Sigmoid colon (tissue), 7 donors: ENCODE data around the gene LBX2. TPM values are rescaled to one million over a fixed set of nuclear protein-coding genes. Genes with fewer than 3 reads are reported as not detected.

Experiments used
- DNase-seq: peaks from one replicate; pipeline ENCODE4 v3.0.0-alpha.2; 2019
- H3K27ac ChIP-seq, 4 donors: fragments of 200-600 bp; sonication (generic); one replicate each; pipeline ENCODE4 v1.5.1; 2016 to 2019; ENCODE audit warnings: mild to moderate bottlenecking in 1 of 4
- H3K27me3 ChIP-seq, 3 donors: fragments of 200-600 bp; sonication (generic); one replicate each; pipeline ENCODE4 v1.5.1; 2019; ENCODE audit warnings: mild to moderate bottlenecking in 1 of 3
- H3K36me3 ChIP-seq, 4 donors: fragments of 200-600 bp; sonication (generic); one replicate each; pipeline ENCODE4 v1.5.1; 2016 to 2019
- H3K4me1 ChIP-seq, 4 donors: fragments of 200-600 bp; sonication (generic); one replicate each; pipeline ENCODE4 v1.5.1; 2017 to 2019
- H3K4me3 ChIP-seq, 4 donors: fragments of 200-600 bp; sonication (generic); one replicate each; pipeline ENCODE4 v1.5.1; 2017 to 2019; ENCODE audit warnings: mild to moderate bottlenecking in 2 of 4, moderate library complexity in 1 of 4
- H3K9me3 ChIP-seq, 4 donors: fragments of 200-600 bp in 3 of 4; sonication (generic) in 3 of 4; one replicate each; pipeline versions ENCODE4 v1.5.1 to v1.6.1; 2013 to 2019
- CTCF ChIP-seq, 4 experiments: fragments of 450-650 bp in 3 of 4; fragments of 200-600 bp in 1 of 4; IDR thresholded peaks; one replicate each; pipeline ENCODE4 v1.5.1; 2016 to 2019; ENCODE audit warnings: antibody characterized with exemption in 4 of 4, mild to moderate bottlenecking in 3 of 4, moderate library complexity in 2 of 4
- EP300 ChIP-seq, 4 donors: sonication (generic); formaldehyde crosslinking; IDR thresholded peaks; one replicate each; pipeline ENCODE4 v1.6.1; 2017; ENCODE audit warnings: antibody characterized with exemption in 4 of 4
- POLR2A ChIP-seq, 2 donors: fragments of 450-650 bp; IDR thresholded peaks; one replicate each; pipeline ENCODE4 v1.6.1; 2016; ENCODE audit warnings: antibody characterized with exemption in 2 of 2, mild to moderate bottlenecking in 2 of 2, moderate library complexity in 2 of 2
- POLR2AphosphoS5 ChIP-seq, 4 donors: sonication (generic); formaldehyde crosslinking; IDR thresholded peaks; one replicate each; pipeline ENCODE4 v1.6.1; 2017; ENCODE audit warnings: antibody characterized with exemption in 4 of 4
- WGBS, 2 donors: extraction: QIAGEN DNeasy Blood & Tissue Kit; methylation state at CpG; one replicate each; pipeline ENCODE4 v1.1.7; 2013; 5-methylcytosine and 5-hydroxymethylcytosine counted together
- intact Hi-C: fragments of 100-400 bp; cut with DNase I; formaldehyde crosslinking; loops from one replicate; pipeline ENCODE4 v1.15.1; 2023
- polyA plus RNA-seq, 3 donors: library from polyadenylated mRNA; stranded (reverse); fragments of 200-250 nt; gene quantifications; one replicate each; pipeline ENCODE4 v1.2.3, GENCODE V29; 2013
- total RNA-seq, 4 donors: library from RNA; depleted of rRNA; stranded (reverse); fragments of >200 nt; gene quantifications; one replicate each; pipeline ENCODE4 v1.1.0, GENCODE V29; 2016
- donor health status: healthy with polysubstance abuse.
- donor health status: Bipolar disorder and iron deficiency.
- donor health status: healthy.

Gene LBX2
- total and polyA plus RNA-seq, 7 donors, result 0.99 to 2.4 (median 1.6) TPM; not detected in 3

- no peak for DNase-seq
- 85 to 87% methylated on average over 4 of the region's 4 CpGs for WGBS, 2 donors
- Histone ChIP-seq H3K27ac (no peak overlapping the region), H3K36me3 (peaks cover 0 to 10% (median 7%) of the 10 kb centered on the region in 4 donors), H3K9me3 (no peaks in the 10 kb centered on the region), H3K4me1 (peaks cover 0 to 45% (median 39%) of the 10 kb centered on the region in 4 donors), H3K27me3 (peaks cover 28 to 75% (median 56%) of the 10 kb centered on the region in 3 donors), H3K4me3 (no peak overlapping the region)
- intact Hi-C loops, result no loop called here
- TF ChIP-seq EP300 (IDR thresholded peaks at IDR 0.05), result no peak
- TF ChIP-seq POLR2AphosphoS5 (IDR thresholded peaks at IDR 0.05), result no peak
Observed at GRCh38 chr2:74510272-74510671, 10.9 kb upstream of the LBX2 start.

GRCh38 chr2:74507926-74508520, 8.6 kb upstream of the LBX2 start:
- no peaks in the 10 kb centered on the region for H3K9me3 ChIP-seq
- intact Hi-C loops, result loop anchor here (1.0 kb wide), 3 partner anchors 21 to 46 kb away; partner anchors contain the start of genes AUP1, DOK1, HTRA2 and TTC31
- peak overlapping the region; percentile 60 to 87 (median 76) for H3K4me3 ChIP-seq
- DNase-seq, result no peak
- peak overlapping the region; percentile 96 to 99 (median 97) for H3K27ac ChIP-seq
- WGBS, 2 donors, result 7 to 10% methylated on average over 38 of the region's 38 CpGs
- H3K36me3 ChIP-seq, result peaks cover 0 to 20% (median 12%) of the 10 kb centered on the region in 4 donors
- H3K4me1 ChIP-seq, result peaks cover 0 to 39% (median 30%) of the 10 kb centered on the region in 4 donors
- peaks cover 6 to 75% (median 34%) of the 10 kb centered on the region in 3 donors for H3K27me3 ChIP-seq
- no peak for TF ChIP-seq CTCF (IDR thresholded peaks at IDR 0.05)

GRCh38 chr2:74507145-74507925, 7.9 kb upstream of the LBX2 start, which contains the start of gene PCGF1:
Gene PCGF1 (minus strand): TSS chr2:74507695. CDS start chr2:74507668, 27 bp downstream.
- Histone ChIP-seq H3K9me3 (no peaks in the 10 kb centered on the region), H3K36me3 (peaks cover 0 to 20% (median 12%) of the 10 kb centered on the region in 4 donors), H3K27me3 (peaks cover 6 to 75% (median 34%) of the 10 kb centered on the region in 3 donors), H3K4me3 (peak within 1 kb of the TSS; percentile 60 to 87 (median 76)), H3K4me1 (peaks cover 0 to 46% (median 37%) of the 10 kb centered on the region in 4 donors), H3K27ac (peak within 1 kb of the TSS; percentile 96 to 99 (median 97))
- intact Hi-C loops, result loop anchor here (1.0 kb wide), 3 partner anchors 22 to 47 kb away; partner anchors contain the start of genes AUP1, DOK1, HTRA2 and TTC31
- TF ChIP-seq EP300 (IDR thresholded peaks at IDR 0.05) (no peak), POLR2AphosphoS5 (IDR thresholded peaks at IDR 0.05) (peak; percentile 51 to 85 (median 70)), CTCF (IDR thresholded peaks at IDR 0.05) (peak in 2 of 4 experiments; percentile 12 to 17), POLR2A (IDR thresholded peaks at IDR 0.05) (no peak)
- 0 to 1% methylated on average over 56 of the region's 56 CpGs for WGBS, 2 donors
- DNase-seq, result peak; percentile 99

- intact Hi-C loops, result no loop called here
- no peak for DNase-seq
- Histone ChIP-seq H3K27ac (no peak overlapping the region), H3K4me3 (no peak overlapping the region), H3K9me3 (no peaks in the 10 kb centered on the region), H3K27me3 (peaks cover 22 to 75% (median 32%) of the 10 kb centered on the region in 3 donors), H3K36me3 (peaks cover 0 to 20% (median 12%) of the 10 kb centered on the region in 4 donors), H3K4me1 (peaks cover 0 to 49% (median 40%) of the 10 kb centered on the region in 4 donors)
- 92 to 96% methylated on average over 14 of the region's 14 CpGs for whole genome bisulfite sequencing, 2 donors
- TF ChIP-seq EP300 (IDR thresholded peaks at IDR 0.05), result no peak
- TF ChIP-seq POLR2AphosphoS5 (IDR thresholded peaks at IDR 0.05), result no peak
- TF ChIP-seq CTCF (IDR thresholded peaks at IDR 0.05), result no peak
- no peak for TF ChIP-seq POLR2A (IDR thresholded peaks at IDR 0.05)
Observed at GRCh38 chr2:74505448-74506246, 6.2 kb upstream of the LBX2 start.
